Esophagus muscularis mucosa (tissue), 4 donors: ENCODE results near the gene CEP112. TPM values are rescaled to one million over a fixed set of nuclear protein-coding genes. Genes with fewer than 3 reads are reported as not detected.

Experiments
- DNase-seq: peaks from one replicate; pipeline ENCODE4 v3.0.0-alpha.2; 2017; ENCODE audit errors: extremely low spot score
- H3K27ac ChIP-seq, 4 donors: fragments of 200-600 bp; sonication (generic); replicated peaks in 1 of 4; 1 replicate in 3 of 4; 2 replicates in 1 of 4; pipeline ENCODE4 v1.5.1; 2016 to 2019; ENCODE audit warnings: mild to moderate bottlenecking in 1 of 4
- H3K27me3 ChIP-seq, 4 donors: fragments of 200-600 bp; sonication (generic); one replicate each; pipeline versions ENCODE4 v1.5.1 to v1.6.0; 2016 to 2019
- H3K36me3 ChIP-seq, 4 donors: fragments of 200-600 bp; sonication (generic); one replicate each; pipeline ENCODE4 v1.5.1; 2016 to 2019
- H3K4me1 ChIP-seq, 4 donors: fragments of 200-600 bp; sonication (generic); one replicate each; pipeline ENCODE4 v1.5.1; 2016 to 2019
- H3K4me3 ChIP-seq, 4 donors: fragments of 200-600 bp; sonication (generic); 1 replicate in 2 of 4; 2 replicates in 2 of 4; pipeline ENCODE4 v1.5.1; 2016 to 2019; ENCODE audit warnings: mild to moderate bottlenecking in 4 of 4, moderate library complexity in 1 of 4
- H3K9me3 ChIP-seq, 4 donors: fragments of 200-600 bp; sonication (generic); 1 replicate in 3 of 4; 2 replicates in 1 of 4; pipeline ENCODE4 v1.5.1; 2016 to 2019
- CTCF ChIP-seq, 3 experiments: fragments of 200-600 bp in 2 of 3; fragments of 450-650 bp in 1 of 3; sonication (generic) in 2 of 3; IDR thresholded peaks; one replicate each; pipeline ENCODE4 v1.5.1; 2017 to 2019; ENCODE audit warnings: antibody characterized with exemption in 3 of 3, mild to moderate bottlenecking in 2 of 3, moderate library complexity in 1 of 3
- EP300 ChIP-seq: sonication (generic); formaldehyde crosslinking; IDR thresholded peaks from one replicate; pipeline ENCODE4 v1.6.1; 2017; ENCODE audit warnings: antibody characterized with exemption
- POLR2A ChIP-seq: fragments of 450-650 bp; IDR thresholded peaks from one replicate; pipeline ENCODE4 v1.6.1; 2017; ENCODE audit warnings: antibody characterized with exemption, moderate library complexity, mild to moderate bottlenecking, low read depth
- POLR2AphosphoS5 ChIP-seq, 2 donors: sonication (generic); formaldehyde crosslinking; IDR thresholded peaks; one replicate each; pipeline ENCODE4 v1.6.1; 2017; ENCODE audit warnings: antibody characterized with exemption in 2 of 2
- WGBS: methylation state at CpG from one replicate; pipeline ENCODE4 v1.1.5; 2018; 5-methylcytosine and 5-hydroxymethylcytosine counted together
- intact Hi-C: fragments of 100-400 bp; cut with DNase I; formaldehyde crosslinking; loops from one replicate; pipeline ENCODE4 v1.15.1; 2023
- total RNA-seq, 4 donors: library from RNA; depleted of rRNA; stranded (reverse); fragments of >200 nt; gene quantifications; one replicate each; pipeline versions ENCODE4 v1.1.0 to v1.2.1, GENCODE V29; 2016

The CEP112 gene
- total RNA-seq, 4 donors from 2014 or later: 17.0 to 24.7 (median 23.2) TPM

DNA sequence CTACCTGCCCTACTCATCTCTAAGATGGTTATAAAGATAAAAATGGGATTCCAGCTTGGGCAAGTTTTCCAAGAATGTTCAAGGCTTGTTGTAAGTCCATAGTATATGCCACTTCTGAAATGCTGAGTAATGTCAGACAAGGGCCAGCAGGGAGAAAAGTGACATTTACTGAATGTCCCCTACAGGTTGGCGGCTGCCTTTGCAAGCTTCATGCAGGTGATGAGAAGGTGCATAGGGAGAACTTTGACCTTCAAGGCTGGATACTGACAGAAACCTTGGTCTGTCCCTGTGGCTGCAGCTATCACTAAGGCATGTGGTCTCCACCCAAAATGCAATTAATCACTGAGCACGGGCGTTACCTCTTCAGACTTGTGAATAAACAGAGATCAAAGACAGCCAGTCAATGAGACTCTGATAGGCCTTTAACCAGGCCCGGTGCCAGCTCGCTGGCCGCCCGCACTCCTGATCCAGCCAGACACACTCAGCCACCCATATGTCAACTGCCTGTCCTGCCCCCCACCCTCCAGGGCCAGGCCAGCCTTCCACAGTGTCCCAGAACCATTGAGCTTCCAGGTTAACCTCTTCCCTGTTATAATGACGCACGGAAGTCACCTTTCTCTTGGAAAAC, 603.6 kb downstream of the CEP112 start:
- Histone ChIP-seq H3K27me3 (no peaks in the 10 kb centered on the region), H3K4me1 (peaks cover 15 to 31% (median 18%) of the 10 kb centered on the region in 4 donors), H3K36me3 (no peaks in the 10 kb centered on the region), H3K9me3 (no peaks in the 10 kb centered on the region), H3K4me3 (no peak overlapping the region), H3K27ac (peak overlapping the region in 1 of 4 donors; percentile 6)
- TF ChIP-seq POLR2A: no peak
- no peak for TF ChIP-seq CTCF (IDR thresholded peaks at IDR 0.05)
- TF ChIP-seq EP300: no peak
- no peak for TF ChIP-seq POLR2AphosphoS5 (IDR thresholded peaks at IDR 0.05)
- no peak for DNase-seq
- intact Hi-C loops: no loop called here
- 72% methylated on average over 8 of the region's 9 CpGs for WGBS

GRCh38 chr17:65587534-65588180, 604.3 kb downstream of the CEP112 start:
- no peak for TF ChIP-seq POLR2A
- TF ChIP-seq POLR2AphosphoS5 (IDR thresholded peaks at IDR 0.05): no peak
- TF ChIP-seq CTCF (IDR thresholded peaks at IDR 0.05): no peak
- no peak for TF ChIP-seq EP300
- DNase-seq: no peak
- Histone ChIP-seq H3K4me3 (no peak overlapping the region), H3K4me1 (peaks cover 15 to 31% (median 18%) of the 10 kb centered on the region in 4 donors), H3K9me3 (no peaks in the 10 kb centered on the region), H3K36me3 (no peaks in the 10 kb centered on the region), H3K27me3 (no peaks in the 10 kb centered on the region), H3K27ac (no peak overlapping the region)
- intact Hi-C loops: no loop called here
- WGBS: 64% methylated on average over 10 of the region's 10 CpGs

DNA sequence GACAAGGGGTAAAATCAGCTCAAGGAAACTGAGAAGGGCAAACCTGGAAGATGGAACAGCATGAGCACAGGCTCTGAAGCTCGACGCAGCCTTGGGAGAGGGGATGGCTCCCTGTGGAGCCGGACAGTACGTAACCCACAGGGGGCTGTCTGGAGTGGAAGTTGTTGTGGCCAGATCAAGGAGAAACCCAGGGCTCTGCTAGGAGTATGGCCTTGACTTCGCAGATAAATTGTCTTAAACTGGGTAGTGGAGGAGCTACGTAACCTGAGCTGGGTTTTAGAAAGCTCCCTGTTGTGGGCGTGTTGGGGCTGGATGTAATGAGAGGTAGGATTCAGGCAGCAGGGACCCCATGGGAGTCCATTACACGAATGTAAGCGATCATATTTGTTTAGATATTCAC, 605.0 kb downstream of the CEP112 start:
- intact Hi-C loops: no loop called here
- Histone ChIP-seq H3K4me3 (no peak overlapping the region), H3K27me3 (no peaks in the 10 kb centered on the region), H3K36me3 (no peaks in the 10 kb centered on the region), H3K9me3 (no peaks in the 10 kb centered on the region), H3K4me1 (peaks cover 15 to 31% (median 18%) of the 10 kb centered on the region in 4 donors), H3K27ac (no peak overlapping the region)
- WGBS: 88% methylated on average over 9 of the region's 9 CpGs
- TF ChIP-seq POLR2A: no peak
- no peak for DNase-seq

Other genes with a start within 250 kb of the CEP112 start
- not detected for gene APOH, start 37.3 kb upstream of the CEP112 start, total RNA-seq
- 10 to 100 TPM; 24.5 to 61.9 (median 40.8) TPM for gene PRKCA, start 110.5 kb upstream of the CEP112 start, total RNA-seq